Erythroblast (primary cell): ENCODE measurements around the gene MELTF.

Source experiments
- GATA1 ChIP-seq: IDR thresholded peaks from 2 replicates; pipeline ENCODE4 v1.6.1; 2011; ENCODE audit warnings: low read depth, mild to moderate bottlenecking, control low read depth, low read length, moderate library complexity
- POLR2A ChIP-seq: IDR thresholded peaks from 2 replicates; pipeline ENCODE4 v1.6.1; 2011; ENCODE audit warnings: mild to moderate bottlenecking, low read length

DNA sequence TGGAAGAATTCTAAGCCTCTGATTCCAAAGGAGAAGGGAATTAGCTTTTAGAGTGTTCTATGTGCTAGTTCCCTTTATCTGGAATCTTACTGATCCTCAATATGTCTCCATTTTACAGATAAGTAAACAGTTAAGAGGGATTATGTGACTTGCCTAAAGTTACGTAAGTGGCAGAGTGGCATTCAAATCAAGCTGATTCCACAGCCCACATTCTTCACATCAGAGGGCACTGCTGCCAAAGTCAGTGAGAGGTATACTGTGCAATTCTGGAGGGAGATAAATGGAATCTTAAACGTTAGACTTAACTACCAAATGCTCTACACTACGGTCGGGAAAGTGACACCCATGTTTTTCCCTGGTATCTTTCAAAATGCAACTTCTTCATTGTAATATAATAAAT is 11.0 kb upstream of the MELTF start:
- TF ChIP-seq POLR2A, result no peak
- no peak for TF ChIP-seq GATA1
